ENCODE results near the gene OSBPL2. TPM values are rescaled to one million over a fixed set of nuclear protein-coding genes. Genes with fewer than 3 reads are reported as not detected.

Gene OSBPL2
- total and polyA plus RNA-seq, 12 donors = 12.6 to 55.7 (median 39.8) TPM

GRCh38 chr20:62330576-62331317 lies 92.4 kb downstream of the OSBPL2 start:
- DNase-seq = peak in 1 of 2 donors; percentile 11
- no peaks in the 10 kb centered on the region for H3K9me3 ChIP-seq
- peaks cover 10 to 97% (median 77%) of the 10 kb centered on the region in 9 donors for H3K36me3 ChIP-seq
- H3K4me1 ChIP-seq = peaks cover 0 to 5% (median 0%) of the 10 kb centered on the region in 9 donors
- H3K4me3 ChIP-seq = no peak overlapping the region
- ATAC-seq = no peak
- 91 to 92% methylated on average over 44 to 46 of the region's 46 CpGs for WGBS, 2 donors
- no peaks in the 10 kb centered on the region for H3K27me3 ChIP-seq
- no peak for TF ChIP-seq CTCF (IDR thresholded peaks at IDR 0.05)
- H3K27ac ChIP-seq = no peak overlapping the region
- intact Hi-C loops (cut with DNase I) = no loop called here

DNA sequence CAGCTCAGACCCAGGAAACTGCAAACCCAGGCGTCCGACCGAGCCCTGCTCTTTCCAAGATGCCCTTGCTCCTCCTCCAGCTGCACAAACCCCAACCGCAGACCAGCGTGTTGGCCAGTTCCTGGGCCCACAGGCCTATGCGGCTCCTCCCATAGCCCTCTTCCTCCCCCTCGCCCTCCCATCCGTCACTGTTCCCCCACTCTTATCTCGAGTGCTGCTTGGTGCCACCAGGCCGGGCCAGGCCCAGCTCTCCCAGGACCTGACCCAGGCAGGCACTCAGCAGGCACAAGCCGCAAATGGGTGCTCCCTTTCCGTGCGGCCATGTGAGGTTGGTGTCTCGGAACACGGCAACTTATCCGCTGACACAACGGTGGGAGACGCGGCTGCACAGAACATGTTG lies 93.0 kb downstream of the OSBPL2 start:
- TF ChIP-seq CTCF (IDR thresholded peaks at IDR 0.05) = no peak
- Histone ChIP-seq H3K9me3 (no peaks in the 10 kb centered on the region), H3K36me3 (peaks cover 10 to 97% (median 74%) of the 10 kb centered on the region in 9 donors), H3K4me3 (no peak overlapping the region), H3K27me3 (no peaks in the 10 kb centered on the region), H3K27ac (peak overlapping the region in 2 of 10 donors; percentile 8 to 60), H3K4me1 (peaks cover 0 to 5% (median 0%) of the 10 kb centered on the region in 9 donors)
- intact Hi-C loops (cut with DNase I) = no loop called here
- ATAC-seq (peak in 7 of 8 donors; percentile 18 to 86 (median 58)), DNase-seq (peak in 1 of 2 donors; percentile 44)
- WGBS, 2 donors = 80 to 83% methylated on average over 19 of the region's 19 CpGs

- Histone ChIP-seq H3K9me3 (no peaks in the 10 kb centered on the region), H3K4me1 (peaks cover 0 to 5% (median 0%) of the 10 kb centered on the region in 9 donors), H3K27ac (no peak overlapping the region), H3K36me3 (peaks cover 12 to 97% (median 73%) of the 10 kb centered on the region in 9 donors), H3K4me3 (no peak overlapping the region), H3K27me3 (no peaks in the 10 kb centered on the region)
- TF ChIP-seq CTCF (IDR thresholded peaks at IDR 0.05) = no peak
- 85 to 86% methylated on average over 16 of the region's 16 CpGs for WGBS, 2 donors
- intact Hi-C loops (cut with DNase I) = no loop called here
- peak in 1 of 2 donors; percentile 10 for DNase-seq
- peak in 2 of 8 donors; percentile 4 for ATAC-seq
Observed at GRCh38 chr20:62332421-62332820, 94.1 kb downstream of the OSBPL2 start.

DNA sequence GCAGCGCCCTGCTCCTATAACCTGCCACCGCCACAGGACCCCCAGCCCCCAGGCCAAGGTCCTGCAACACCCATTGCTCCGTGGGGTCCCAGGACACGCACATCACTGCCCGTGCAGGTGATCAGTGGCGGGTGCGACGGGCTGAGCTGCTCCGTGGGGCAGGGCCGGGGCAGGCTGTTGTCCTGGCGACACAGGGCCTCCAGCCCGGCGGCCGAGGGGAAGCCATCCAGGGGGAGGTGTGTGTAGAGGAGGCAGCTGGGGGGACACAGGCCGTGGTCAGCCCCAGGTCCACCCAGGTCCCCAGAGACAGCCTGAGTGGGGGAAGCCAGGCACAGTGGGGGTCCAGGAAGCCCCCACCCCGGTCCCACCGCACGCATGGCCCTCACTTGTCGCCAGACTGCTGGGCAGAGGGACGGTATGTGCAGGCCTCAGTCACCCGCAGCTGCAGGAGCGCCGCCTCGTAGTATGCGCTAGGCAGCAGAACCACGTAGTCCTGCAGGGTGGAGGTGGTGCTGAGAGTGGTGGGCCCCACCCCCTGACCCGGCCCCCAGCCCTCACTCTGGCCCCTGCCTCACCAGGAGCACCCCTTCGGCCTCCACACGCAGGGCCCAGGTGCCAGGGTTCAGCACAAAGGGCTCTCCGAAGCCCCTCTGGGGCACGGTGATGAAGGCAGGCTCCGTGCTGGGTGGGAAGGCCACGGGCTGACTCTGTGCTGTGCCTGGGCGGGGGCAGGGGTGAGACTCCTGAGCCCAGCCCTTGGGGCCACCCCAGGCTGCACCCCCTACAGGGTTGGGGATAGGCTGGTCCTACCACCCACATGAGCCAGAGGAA lies 94.9 kb downstream of the OSBPL2 start:
- intact Hi-C loops (cut with DNase I) = no loop called here
- DNase-seq = peak in 1 of 2 donors; percentile 11
- no peaks in the 10 kb centered on the region for H3K9me3 ChIP-seq
- H3K4me1 ChIP-seq = peaks cover 0 to 5% (median 0%) of the 10 kb centered on the region in 9 donors
- no peak for ATAC-seq
- no peak overlapping the region for H3K4me3 ChIP-seq
- H3K27ac ChIP-seq = no peak overlapping the region
- no peak for TF ChIP-seq CTCF (IDR thresholded peaks at IDR 0.05)
- 92 to 93% methylated on average over 34 of the region's 34 CpGs for WGBS, 2 donors
- H3K27me3 ChIP-seq = no peaks in the 10 kb centered on the region
- H3K36me3 ChIP-seq = peaks cover 15 to 97% (median 73%) of the 10 kb centered on the region in 9 donors
